ACHN (cell line): Measurements from ENCODE around the gene GPC6.

Experiments used
- DNase-seq: peaks from one replicate; pipeline ENCODE4 v3.0.0-alpha.2; 2015
- in situ Hi-C: cut with HindIII; loops from 2 replicates; pipeline ENCODE4 v1.10.0; 2017; ENCODE audit warnings: low sequenced_read_pairs, low pct_ligation_motif_present, low pct_unique_long_range_greater_than_20kb

GPC6 gene

DNA sequence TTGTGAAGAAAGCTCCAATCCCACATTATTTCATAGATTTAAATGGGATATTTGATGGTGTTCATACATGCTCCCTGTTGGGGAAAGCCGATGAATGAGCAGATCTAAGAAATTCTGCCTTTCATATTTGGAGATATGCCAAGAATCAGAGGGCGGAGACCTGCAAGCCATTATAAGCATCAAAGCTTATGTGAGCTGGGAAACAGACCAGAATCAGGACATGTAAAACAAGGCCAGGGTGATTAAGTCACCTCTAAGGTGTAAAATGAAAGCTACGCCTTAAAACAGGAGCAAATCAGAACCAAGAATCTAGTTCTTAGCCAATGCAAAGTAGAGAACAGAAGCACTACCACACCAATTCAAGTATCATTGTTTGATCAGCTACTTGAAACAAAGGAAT is 860.5 kb downstream of the GPC6 start:
- DNase-seq: no peak
- in situ Hi-C loops: no loop called here

- in situ Hi-C loops: no loop called here
- DNase-seq: no peak
Measured at GRCh38 chr13:94088742-94089141, 862.1 kb downstream of the GPC6 start.

- in situ Hi-C loops: no loop called here
- no peak for DNase-seq
Measured at GRCh38 chr13:94090773-94091480, 864.3 kb downstream of the GPC6 start.

DNA sequence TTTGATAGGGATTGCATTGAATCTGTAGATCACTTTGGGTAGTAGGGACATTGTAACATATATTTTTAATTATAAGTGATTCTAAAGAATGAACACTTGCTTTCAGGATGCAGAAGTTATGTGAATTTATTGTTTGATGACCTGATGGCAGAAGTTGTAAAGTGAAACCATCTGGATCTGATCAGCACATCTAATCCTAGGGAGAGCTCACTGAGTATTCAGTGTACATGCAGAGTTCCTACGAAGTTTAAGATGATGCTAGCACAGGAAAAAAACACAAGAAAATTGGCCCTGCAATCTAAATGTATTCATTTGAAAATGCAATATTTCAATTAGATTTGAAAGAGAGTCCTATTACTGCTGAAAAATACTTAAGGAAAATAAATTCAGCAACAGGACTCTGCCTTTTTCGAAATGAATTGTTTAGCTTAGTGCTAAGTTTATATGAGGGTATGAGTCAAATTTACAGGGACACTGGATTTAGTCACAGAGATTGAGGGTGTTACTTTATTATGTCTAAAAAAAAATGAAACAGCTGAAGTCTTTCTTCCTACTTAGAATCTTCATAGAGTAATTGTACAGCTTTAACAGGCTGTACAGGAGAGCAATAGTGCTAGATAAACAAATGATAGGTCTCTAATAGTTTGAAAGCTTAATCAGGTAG is 867.2 kb downstream of the GPC6 start:
- no peak for DNase-seq
- in situ Hi-C loops: no loop called here

GRCh38 chr13:94109715-94110374 is 883.2 kb downstream of the GPC6 start:
- DNase-seq: no peak
- in situ Hi-C loops: no loop called here

DNA sequence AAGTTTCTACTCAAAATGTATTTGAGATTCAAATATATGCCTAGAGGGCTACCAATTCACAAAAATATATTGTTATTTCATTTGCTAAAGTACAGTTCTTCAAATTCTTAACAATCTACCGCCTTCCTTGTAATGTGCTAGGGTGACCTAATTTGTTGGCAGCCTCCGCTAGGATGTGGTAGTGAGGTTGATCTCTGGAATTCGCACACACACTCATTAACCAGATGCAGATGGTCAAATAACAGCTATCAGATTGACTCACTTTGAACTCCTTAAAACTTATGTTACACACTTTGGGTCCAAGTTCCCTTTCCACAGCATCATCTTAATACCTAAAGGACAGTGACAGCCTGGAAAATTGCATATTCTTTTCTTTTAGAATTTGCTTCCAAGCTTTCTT is 885.6 kb downstream of the GPC6 start:
- peak; percentile 92 for DNase-seq
- in situ Hi-C loops: no loop called here

- peak; percentile 32 for DNase-seq
Measured at GRCh38 chr13:94112731-94113130, 886.1 kb downstream of the GPC6 start.

GRCh38 chr13:94113245-94113644 is 886.6 kb downstream of the GPC6 start:
- no peak for DNase-seq
- in situ Hi-C loops: no loop called here

More at GRCh38 chr13:94112731-94113130, 886.1 kb downstream of the GPC6 start:
- in situ Hi-C loops: no loop called here

- no peak for DNase-seq
- in situ Hi-C loops: no loop called here
Measured at GRCh38 chr13:94114166-94114565, 887.6 kb downstream of the GPC6 start.

DNA sequence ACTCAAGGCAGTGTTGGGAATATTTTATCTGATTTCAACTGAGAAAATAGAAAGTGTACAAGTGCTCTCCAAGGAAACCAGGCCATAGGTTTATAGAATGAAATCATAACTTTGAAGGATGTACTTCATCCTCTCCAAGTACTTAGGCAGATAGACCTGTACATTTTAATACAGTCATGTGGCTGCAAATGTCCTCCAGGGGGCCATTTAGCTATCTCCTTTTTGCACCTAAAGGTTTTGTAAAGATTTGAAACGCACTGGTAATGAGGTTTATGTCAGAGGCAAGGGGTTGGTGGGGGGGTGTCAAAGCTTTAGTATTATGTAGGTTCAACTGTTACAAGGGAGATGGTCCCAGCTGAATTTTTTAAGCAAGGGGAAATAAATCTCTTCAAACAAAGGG is 888.4 kb downstream of the GPC6 start:
- in situ Hi-C loops: no loop called here
- peak; percentile 8 for DNase-seq

DNA sequence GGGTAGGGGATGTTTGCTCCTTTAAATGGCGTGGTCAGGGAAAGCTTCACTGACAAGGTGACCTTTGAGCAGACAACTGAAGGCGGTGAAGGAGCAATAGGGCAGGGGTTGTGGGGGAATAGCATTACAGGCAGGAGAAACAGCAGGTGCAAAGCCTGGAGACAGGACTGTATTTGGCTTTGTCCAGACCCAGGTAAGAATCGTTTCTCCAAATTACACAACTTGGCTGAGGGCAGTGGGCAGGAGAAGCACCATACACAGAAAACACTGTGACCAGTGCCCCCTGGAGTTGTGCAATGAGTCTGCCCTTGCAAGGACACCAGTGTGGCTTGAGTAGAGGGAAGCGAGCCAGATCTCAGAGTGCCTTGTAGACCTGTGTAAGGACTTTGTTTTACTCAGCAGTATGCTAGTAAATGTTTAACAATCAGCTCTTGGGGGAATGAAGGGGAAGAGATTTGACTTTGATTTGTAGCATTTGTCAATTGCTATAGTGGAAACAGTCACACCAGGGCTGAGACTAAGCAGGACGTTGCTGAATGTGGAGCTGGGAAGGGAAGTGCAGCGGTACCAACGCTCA is 892.8 kb downstream of the GPC6 start:
- DNase-seq: peak; percentile 56
- in situ Hi-C loops: no loop called here

GRCh38 chr13:94120878-94121277 is 894.3 kb downstream of the GPC6 start:
- no peak for DNase-seq
- in situ Hi-C loops: no loop called here

GRCh38 chr13:94121686-94122085 is 895.1 kb downstream of the GPC6 start:
- in situ Hi-C loops: no loop called here
- peak; percentile 68 for DNase-seq

DNA sequence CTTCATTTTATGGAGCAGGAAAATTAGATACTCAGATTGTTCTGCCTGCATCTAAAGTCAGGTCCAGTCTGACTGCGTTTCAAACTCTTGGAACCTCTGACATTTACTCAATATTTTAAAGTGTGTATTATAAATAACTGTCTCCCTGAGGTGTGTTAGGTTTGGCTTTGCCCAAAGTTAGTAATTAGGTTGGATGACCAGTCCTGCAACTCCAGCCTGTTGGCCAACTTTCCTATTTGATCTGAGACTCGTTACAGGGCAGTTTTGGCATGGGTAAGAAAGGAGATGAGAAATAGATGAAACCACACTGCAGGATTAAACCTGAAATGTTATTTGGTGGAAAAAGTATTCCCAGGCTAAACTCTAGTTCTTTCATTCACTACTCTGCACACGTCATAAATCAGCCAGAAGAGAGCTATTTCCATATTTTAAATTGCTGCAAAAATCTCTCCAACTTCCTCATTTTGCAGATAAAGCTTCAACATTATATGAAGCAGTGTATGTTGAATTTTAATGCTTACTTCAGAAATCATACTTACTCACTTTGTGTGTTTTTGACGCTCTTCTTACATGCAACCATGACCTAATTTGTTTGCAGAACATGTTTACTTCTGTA is 895.8 kb downstream of the GPC6 start:
- in situ Hi-C loops: no loop called here
- no peak for DNase-seq

DNA sequence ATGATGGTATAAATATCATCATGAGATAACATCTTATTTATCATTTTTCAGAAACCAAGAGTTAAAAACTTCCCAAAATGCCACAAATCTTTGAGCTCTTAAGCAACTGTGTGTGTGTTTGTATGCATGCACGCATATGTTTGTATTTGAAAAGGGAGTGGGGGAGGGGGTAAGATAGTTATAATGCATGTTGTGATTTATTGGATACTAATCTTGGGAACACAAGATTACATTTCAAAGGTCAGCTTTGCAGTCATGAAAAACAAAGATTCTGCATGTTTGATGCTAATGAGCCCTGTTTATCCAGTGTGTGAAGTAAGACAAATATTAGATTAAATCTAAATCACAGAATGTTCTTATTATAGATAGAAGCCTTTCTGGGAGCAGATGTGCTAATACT is 897.0 kb downstream of the GPC6 start:
- no peak for DNase-seq
- in situ Hi-C loops: no loop called here

DNA sequence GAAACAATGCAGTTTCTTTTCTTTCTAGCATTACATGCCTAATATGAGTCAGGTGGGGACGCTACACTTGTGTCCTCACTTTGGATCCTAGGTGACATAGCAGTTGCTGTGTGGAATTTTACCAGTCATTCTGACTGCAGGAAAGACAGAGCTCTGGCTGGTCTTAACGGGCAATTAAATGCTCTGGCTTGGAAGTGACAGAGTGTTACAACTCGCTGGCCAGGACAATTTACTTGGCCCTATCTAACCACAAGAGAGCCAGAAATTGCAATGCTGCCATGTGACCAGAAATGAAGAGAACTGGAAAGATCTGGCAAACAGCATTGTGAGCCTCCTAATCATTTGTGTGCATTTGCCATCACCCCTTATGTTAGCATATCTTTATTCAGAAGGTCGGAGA is 901.8 kb downstream of the GPC6 start:
- in situ Hi-C loops: no loop called here
- no peak for DNase-seq

GRCh38 chr13:94129490-94129894 is 902.9 kb downstream of the GPC6 start:
- no peak for DNase-seq
- in situ Hi-C loops: no loop called here

DNA sequence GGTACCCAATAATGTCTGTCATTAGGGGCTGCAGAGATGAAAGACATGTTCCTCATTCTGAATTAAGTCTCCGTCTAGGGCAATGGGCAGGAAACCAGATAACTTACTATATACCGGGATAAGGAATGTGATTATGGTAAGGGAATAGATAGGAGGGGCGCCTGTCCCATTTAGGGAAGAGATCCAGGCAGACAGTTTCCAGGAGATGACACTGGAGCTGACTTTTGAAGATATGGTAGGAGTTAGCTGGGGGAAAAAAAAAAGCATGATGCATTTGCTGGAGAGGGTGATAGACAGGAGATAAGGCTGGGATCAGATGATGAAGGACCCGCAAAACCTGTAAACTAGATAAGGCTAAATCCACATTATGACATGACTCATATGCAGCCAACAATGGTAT is 912.2 kb downstream of the GPC6 start:
- DNase-seq: no peak
- in situ Hi-C loops: no loop called here

GRCh38 chr13:94139393-94139995 is 912.9 kb downstream of the GPC6 start:
- DNase-seq: no peak
- in situ Hi-C loops: no loop called here
